Stimulated activated CD4-positive, alpha-beta T cell treated with anti-CD3 and anti-CD28 coated beads, Interleukin-2, amount 100 ng/mL, for 4 hours (primary cell): ENCODE results near the gene TMEM98.
"Not testable (repeated sequence)": the region's sequence is repeated elsewhere in the genome, so short reads cannot be mapped to it uniquely, and the experiment has no call there.

Source experiments
- DNase-seq: peaks from one replicate; pipeline ENCODE4 v3.0.0-alpha.2; 2020; ENCODE audit warnings: low read depth

TMEM98 gene

GRCh38 chr17:32985050-32985756 lies 57.2 kb downstream of the TMEM98 start:
- DNase-seq = no peak

GRCh38 chr17:32987453-32987805 lies 59.5 kb downstream of the TMEM98 start:
- DNase-seq = not testable (repeated sequence)

GRCh38 chr17:32987868-32988267 lies 59.9 kb downstream of the TMEM98 start:
- not testable (repeated sequence) for DNase-seq

- DNase-seq = no peak
These were observed 60.6 kb downstream of the TMEM98 start for GRCh38 chr17:32988481-32989101.

- no peak for DNase-seq
These were observed 64.5 kb downstream of the TMEM98 start for GRCh38 chr17:32992321-32993033.

GRCh38 chr17:32993977-32994376 lies 66.0 kb downstream of the TMEM98 start:
- DNase-seq = no peak
